Activated T-cell treated with anti-CD3 and anti-CD28 coated beads, Interleukin-2, amount 50 U/mL, for 48 hours (primary cell): ENCODE measurements around the gene PQBP1.
A peak's percentile ranks its signal among the peaks of the same experiment; 100 is the strongest.
"Not testable (repeated sequence)": the region's sequence is repeated elsewhere in the genome, so short reads cannot be mapped to it uniquely, and the experiment has no call there.

ENCODE experiments used
- DNase-seq, 2 experiments: peaks; one replicate each; pipeline ENCODE4 v3.0.0-alpha.2; 2020

Gene PQBP1, protein sequence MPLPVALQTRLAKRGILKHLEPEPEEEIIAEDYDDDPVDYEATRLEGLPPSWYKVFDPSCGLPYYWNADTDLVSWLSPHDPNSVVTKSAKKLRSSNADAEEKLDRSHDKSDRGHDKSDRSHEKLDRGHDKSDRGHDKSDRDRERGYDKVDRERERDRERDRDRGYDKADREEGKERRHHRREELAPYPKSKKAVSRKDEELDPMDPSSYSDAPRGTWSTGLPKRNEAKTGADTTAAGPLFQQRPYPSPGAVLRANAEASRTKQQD

DNA sequence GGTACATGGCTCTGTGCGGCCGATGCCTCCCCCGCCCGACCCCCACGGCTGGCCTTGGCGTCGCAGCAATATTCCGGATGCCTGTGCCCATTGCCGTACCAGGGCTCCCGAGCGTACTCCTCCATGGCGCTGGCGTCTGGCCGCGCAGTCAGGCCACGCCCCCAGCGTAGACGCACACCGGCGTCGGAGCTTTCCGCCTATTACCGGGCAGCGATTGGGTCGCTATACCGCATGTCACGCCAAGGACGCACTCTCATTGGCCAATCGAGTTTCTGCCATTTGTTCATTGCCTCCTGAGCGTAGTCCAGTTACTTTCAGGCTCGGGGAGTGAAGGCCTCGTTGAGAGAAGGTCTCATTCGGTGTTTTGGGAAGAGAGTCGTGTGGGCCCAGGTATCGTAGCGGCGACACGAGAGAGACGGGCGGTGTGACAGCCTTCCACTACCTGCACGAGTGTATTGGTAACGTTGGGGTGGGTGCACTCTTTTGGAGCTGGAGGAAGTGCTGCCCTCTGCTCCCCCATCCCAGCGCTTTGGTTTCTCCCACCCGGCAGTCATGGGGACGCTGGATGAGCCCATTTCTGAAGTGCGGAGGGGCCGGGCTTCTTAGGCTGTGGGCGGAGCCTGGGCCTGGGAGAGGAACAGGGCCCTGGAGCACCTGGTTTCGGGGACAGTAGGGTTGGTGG lies at the start of gene PQBP1, which contains the start of gene TIMM17B:
Gene PQBP1, plus strand, starts transcription at position 306 of the 682 bp plus-strand sequence. CDS start 580 bp downstream, outside the sequence.
Gene TIMM17B, minus strand, starts transcription at position 144 of the 682 bp plus-strand sequence. Its CDS starts 19 bp downstream, at position 125.
- DNase-seq = peak; percentile 90

DNA sequence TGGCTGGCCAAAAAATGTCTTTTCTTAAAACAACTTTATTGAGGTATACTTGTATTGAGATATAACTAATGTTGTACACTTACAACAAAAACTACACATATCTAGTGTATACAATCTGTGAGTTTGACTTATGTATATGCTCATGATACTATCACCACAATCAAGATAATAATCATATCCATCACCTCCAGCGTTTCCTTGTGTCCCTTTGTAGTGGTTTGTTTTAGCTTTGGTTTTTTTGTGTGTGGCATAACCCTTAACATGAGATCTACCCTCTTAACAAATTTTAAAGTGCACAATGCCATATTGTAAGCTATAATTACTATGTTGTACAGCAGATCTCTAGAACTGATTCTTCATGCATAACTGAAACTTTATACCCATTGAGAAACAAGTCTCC lies 48.9 kb upstream of the PQBP1 start:
- no peak for DNase-seq

DNA sequence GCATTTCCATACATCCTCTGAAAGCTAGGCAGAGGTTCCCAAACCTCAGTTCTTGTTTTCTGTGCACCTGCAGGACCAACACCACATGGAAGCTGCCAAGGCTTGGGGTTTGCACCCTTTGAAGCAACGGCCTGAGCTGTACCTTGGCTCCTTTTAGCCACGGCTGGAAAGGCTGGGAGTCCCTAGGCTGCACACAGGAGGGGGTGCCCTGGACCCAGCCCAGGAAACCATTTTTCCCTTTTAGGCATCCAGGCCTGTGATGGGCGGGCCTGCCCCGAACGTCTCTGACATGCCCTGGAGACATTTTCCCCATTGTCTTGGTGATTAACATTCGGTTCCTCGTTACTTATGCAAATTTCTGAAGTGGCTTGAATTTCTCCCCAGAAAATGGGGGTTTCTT lies 44.9 kb upstream of the PQBP1 start:
- DNase-seq = no peak

DNA sequence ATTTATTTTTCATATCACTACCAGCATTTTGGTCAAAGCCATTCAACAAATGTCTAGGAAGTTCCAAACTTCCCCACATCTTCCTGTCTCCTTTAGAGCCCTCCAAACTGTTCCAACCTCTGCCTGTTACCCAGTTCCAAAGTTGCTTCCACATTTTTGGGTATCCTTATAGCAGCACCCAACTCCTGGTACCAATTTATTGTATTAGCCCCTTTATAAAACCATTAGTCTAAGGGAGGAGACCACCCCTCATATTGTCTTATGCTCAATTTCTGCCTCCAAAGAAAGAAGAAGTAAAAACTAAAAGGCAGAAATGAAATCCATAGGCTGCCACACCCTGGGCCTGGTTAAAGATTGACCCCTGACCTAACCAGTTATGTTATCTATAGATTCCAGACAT lies 44.2 kb upstream of the PQBP1 start:
- DNase-seq = not testable (repeated sequence)

GRCh38 chrX:48854121-48854804 lies 43.5 kb upstream of the PQBP1 start:
- not testable (repeated sequence) for DNase-seq

- DNase-seq = no peak
These were observed 42.8 kb upstream of the PQBP1 start for GRCh38 chrX:48854898-48855297.

GRCh38 chrX:48864210-48864609 lies 33.5 kb upstream of the PQBP1 start:
- no peak for DNase-seq

GRCh38 chrX:48872017-48872416 lies 25.7 kb upstream of the PQBP1 start:
- DNase-seq = not testable (repeated sequence)

GRCh38 chrX:48876944-48877343 lies 20.8 kb upstream of the PQBP1 start:
- not testable (repeated sequence) for DNase-seq

GRCh38 chrX:48883729-48884128 lies 14.0 kb upstream of the PQBP1 start:
- DNase-seq = no peak

GRCh38 chrX:48886586-48886985 lies 11.1 kb upstream of the PQBP1 start:
- not testable (repeated sequence) for DNase-seq

- peak in 1 of 2 experiments; percentile 44 for DNase-seq
These were observed 7.3 kb upstream of the PQBP1 start for GRCh38 chrX:48890296-48890925.

GRCh38 chrX:48890934-48891401 lies 6.8 kb upstream of the PQBP1 start:
- DNase-seq = no peak

GRCh38 chrX:48891402-48892288 lies 6.1 kb upstream of the PQBP1 start:
- DNase-seq = peak; percentile 83 to 85

- DNase-seq = no peak
These were observed 4.8 kb upstream of the PQBP1 start for GRCh38 chrX:48892896-48893295.

- peak in 1 of 2 experiments; percentile 10 for DNase-seq
These were observed 4.0 kb upstream of the PQBP1 start for GRCh38 chrX:48893556-48894348.

DNA sequence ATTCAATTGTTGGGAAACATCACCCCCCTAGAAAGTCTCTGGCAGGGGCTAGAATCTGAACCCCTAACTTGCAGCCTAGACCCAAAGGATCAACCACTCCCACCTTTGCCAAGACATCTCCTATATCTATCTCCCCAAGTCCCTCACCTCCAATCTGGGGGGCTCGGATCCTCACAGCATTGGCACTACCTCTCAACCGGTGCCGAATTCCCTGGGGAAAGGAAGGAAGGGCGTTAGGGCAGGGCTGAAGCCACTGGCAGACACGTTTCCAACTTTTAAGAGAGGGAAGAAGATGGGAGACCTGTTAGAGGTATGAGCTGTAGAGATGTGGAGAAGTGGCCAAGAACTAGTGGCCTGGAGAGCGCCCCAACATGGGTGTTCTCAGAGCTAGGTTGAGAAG lies 2.8 kb upstream of the PQBP1 start:
- peak; percentile 4 to 15 for DNase-seq

- DNase-seq = no peak
These were observed 1.1 kb upstream of the PQBP1 start for GRCh38 chrX:48896611-48897011.

- peak; percentile 69 to 72 for DNase-seq
These were observed 539 bp upstream of the PQBP1 start for GRCh38 chrX:48897157-48897624.

- DNase-seq = no peak
These were observed 1.3 kb downstream of the PQBP1 start for GRCh38 chrX:48899078-48899410.

- DNase-seq = no peak
These were observed 3.3 kb downstream of the PQBP1 start for GRCh38 chrX:48901069-48901468.
